GF-D8 (cell line): ENCODE measurements around the gene IBSP.

Experiments
- DNase-seq: peaks from one replicate; lab custom pipeline; 2025; lab: John Stamatoyannopoulos, UW

Gene IBSP

GRCh38 chr4:87799301-87800113 lies at the start of gene IBSP:
IBSP (plus strand) TSS chr4:87799554; CDS start chr4:87802362, 2,808 bp downstream.
- DNase-seq, result no peak

GRCh38 chr4:87749883-87750282 lies 49.5 kb upstream of the IBSP start:
- DNase-seq, result no peak

GRCh38 chr4:87758270-87758669 lies 41.1 kb upstream of the IBSP start:
- DNase-seq, result no peak

GRCh38 chr4:87762311-87762710 lies 37.0 kb upstream of the IBSP start:
- DNase-seq, result no peak

GRCh38 chr4:87781569-87781968 lies 17.8 kb upstream of the IBSP start:
- DNase-seq, result no peak

GRCh38 chr4:87783781-87784180 lies 15.6 kb upstream of the IBSP start:
- no peak for DNase-seq

- no peak for DNase-seq
Observed at GRCh38 chr4:87785731-87786509, 13.4 kb upstream of the IBSP start.

- no peak for DNase-seq
Observed at GRCh38 chr4:87802858-87803257, 3.5 kb downstream of the IBSP start.

- no peak for DNase-seq
Observed at GRCh38 chr4:87803421-87803820, 4.1 kb downstream of the IBSP start.

GRCh38 chr4:87804871-87805270 lies 5.5 kb downstream of the IBSP start:
- DNase-seq, result no peak

- DNase-seq, result no peak
Observed at GRCh38 chr4:87805971-87806370, 6.6 kb downstream of the IBSP start.

- no peak for DNase-seq
Observed at GRCh38 chr4:87806520-87806919, 7.2 kb downstream of the IBSP start.

- DNase-seq, result no peak
Observed at GRCh38 chr4:87807402-87807801, 8.0 kb downstream of the IBSP start.

GRCh38 chr4:87811977-87812376 lies 12.6 kb downstream of the IBSP start:
- DNase-seq, result no peak

GRCh38 chr4:87819281-87819919 lies 20.0 kb downstream of the IBSP start:
- no peak for DNase-seq

- no peak for DNase-seq
Observed at GRCh38 chr4:87823200-87823599, 23.8 kb downstream of the IBSP start.

- no peak for DNase-seq
Observed at GRCh38 chr4:87823724-87824123, 24.4 kb downstream of the IBSP start.

- no peak for DNase-seq
Observed at GRCh38 chr4:87824352-87824751, 25.0 kb downstream of the IBSP start.

GRCh38 chr4:87832669-87833068 lies 33.3 kb downstream of the IBSP start, which contains the start of gene MEPE:
MEPE (plus strand) TSS chr4:87832969; CDS start chr4:87834715, 1,746 bp downstream.
- DNase-seq, result no peak

GRCh38 chr4:87834401-87834800 lies 35.0 kb downstream of the IBSP start:
- no peak for DNase-seq

GRCh38 chr4:87835197-87835596 lies 35.8 kb downstream of the IBSP start:
- no peak for DNase-seq

GRCh38 chr4:87835743-87836142 lies 36.4 kb downstream of the IBSP start:
- DNase-seq, result no peak

- no peak for DNase-seq
Observed at GRCh38 chr4:87838205-87838604, 38.9 kb downstream of the IBSP start.
